Gastrocnemius medialis (tissue), 4 donors: ENCODE results near the gene PLA2G1B.

Source experiments
- POLR2A ChIP-seq, 2 donors: fragments of 450-650 bp; IDR thresholded peaks; one replicate each; pipeline ENCODE4 v1.6.1; 2017; ENCODE audit warnings: antibody characterized with exemption in 2 of 2, mild to moderate bottlenecking in 2 of 2, moderate library complexity in 2 of 2
- TF ChIP-seq, protein P1 (sequence below), 5 experiments: fragments of 450-650 bp in 3 of 5; fragments of 200-600 bp in 2 of 5; sonication (generic) in 2 of 5; IDR thresholded peaks in 4 of 5; conservative IDR thresholded peaks in 1 of 5; 1 replicate in 4 of 5; 2 replicates in 1 of 5; pipeline ENCODE4 v1.5.1; 2016 to 2019; ENCODE audit warnings: antibody characterized with exemption in 5 of 5, mild to moderate bottlenecking in 3 of 5, moderate library complexity in 3 of 5

DNA sequence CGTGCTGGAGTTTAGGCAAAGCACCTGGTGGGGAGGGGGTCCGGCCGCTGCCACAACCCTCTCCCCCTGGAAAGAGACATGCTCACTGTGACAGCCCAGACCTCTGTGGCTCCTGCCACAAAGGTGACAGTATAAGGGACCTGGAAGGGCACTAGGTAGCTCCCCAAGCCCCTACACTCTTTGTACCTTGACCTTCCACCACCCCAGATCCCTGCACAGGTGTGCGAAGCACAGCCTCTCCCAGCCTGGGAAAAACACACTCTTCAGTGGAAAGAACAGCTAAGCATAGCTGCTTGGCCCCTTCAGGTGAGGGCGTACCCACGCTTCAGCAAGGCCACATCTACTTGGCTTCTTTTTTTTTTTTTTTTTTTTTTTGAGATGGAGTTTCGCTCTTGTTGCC, 4.9 kb upstream of the PLA2G1B start:
- TF ChIP-seq, protein P1, sequence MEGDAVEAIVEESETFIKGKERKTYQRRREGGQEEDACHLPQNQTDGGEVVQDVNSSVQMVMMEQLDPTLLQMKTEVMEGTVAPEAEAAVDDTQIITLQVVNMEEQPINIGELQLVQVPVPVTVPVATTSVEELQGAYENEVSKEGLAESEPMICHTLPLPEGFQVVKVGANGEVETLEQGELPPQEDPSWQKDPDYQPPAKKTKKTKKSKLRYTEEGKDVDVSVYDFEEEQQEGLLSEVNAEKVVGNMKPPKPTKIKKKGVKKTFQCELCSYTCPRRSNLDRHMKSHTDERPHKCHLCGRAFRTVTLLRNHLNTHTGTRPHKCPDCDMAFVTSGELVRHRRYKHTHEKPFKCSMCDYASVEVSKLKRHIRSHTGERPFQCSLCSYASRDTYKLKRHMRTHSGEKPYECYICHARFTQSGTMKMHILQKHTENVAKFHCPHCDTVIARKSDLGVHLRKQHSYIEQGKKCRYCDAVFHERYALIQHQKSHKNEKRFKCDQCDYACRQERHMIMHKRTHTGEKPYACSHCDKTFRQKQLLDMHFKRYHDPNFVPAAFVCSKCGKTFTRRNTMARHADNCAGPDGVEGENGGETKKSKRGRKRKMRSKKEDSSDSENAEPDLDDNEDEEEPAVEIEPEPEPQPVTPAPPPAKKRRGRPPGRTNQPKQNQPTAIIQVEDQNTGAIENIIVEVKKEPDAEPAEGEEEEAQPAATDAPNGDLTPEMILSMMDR (IDR thresholded peaks at IDR 0.05 in 4 of 5, conservative IDR thresholded peaks at IDR 0.05 in 1 of 5), result no peak
- no peak for TF ChIP-seq POLR2A (IDR thresholded peaks at IDR 0.05)
